GM18498 (cell line): ENCODE results near the gene EDEM3.
"Not testable (repeated sequence)": the region's sequence is repeated elsewhere in the genome, so short reads cannot be mapped to it uniquely, and the experiment has no call there.

Experiments used
- ATAC-seq: cut with Tn5 transposase; IDR thresholded peaks from one replicate; pipeline ENCODE4 v1.9.1; 2021; ENCODE audit warnings: mild to moderate bottlenecking, moderate library complexity; ENCODE audit not compliant: unreplicated experiment

Gene EDEM3

DNA sequence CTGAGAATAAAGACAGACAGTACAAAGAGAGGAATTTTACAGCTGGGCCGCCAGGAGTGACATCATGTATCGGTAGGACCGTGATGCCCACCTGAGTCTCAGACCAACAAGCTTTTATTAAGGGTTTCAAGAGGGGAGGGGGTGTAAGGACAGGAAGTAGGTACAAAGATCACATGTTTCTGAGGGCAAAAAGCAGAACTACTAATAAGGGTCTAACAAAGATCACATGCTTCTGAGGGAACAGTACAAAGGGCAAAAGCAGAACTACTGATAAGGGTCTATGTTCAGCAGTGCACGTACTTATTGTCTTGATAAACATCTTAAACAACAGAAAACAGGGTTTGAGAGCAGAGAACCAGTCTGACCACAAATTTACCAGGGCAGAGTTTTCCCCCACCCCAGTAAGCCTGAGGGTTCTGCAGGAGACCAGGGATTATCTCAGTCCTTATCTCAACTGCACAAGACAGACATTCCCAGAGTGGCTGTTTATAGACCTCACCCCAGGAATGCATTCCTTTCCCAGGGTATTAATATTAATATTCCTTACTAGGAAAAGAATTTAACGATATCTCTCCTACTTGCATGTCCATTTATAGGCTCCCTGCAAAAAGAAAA lies 73.9 kb downstream of the EDEM3 start:
- ATAC-seq = not testable (repeated sequence)

- not testable (repeated sequence) for ATAC-seq
Measured at GRCh38 chr1:184679472-184679871, 75.2 kb downstream of the EDEM3 start.

DNA sequence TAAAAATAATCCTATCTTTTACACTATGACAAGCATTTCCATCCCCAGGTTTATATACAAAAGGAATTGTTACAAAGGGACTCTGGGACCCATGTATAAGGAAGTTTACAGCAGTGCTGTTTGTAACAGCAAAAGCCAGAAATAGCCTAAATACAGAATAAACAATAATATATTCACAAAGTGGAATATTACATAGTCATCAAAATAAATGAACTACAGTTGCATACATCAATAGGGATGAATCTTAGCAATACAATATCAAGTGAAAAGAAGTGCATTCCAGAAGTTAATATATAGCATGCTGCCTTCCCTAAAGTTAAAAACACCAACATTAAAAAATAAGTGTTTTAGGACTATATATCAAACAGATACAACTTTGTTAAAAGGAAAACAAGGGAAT lies 77.3 kb downstream of the EDEM3 start:
- ATAC-seq = no peak

DNA sequence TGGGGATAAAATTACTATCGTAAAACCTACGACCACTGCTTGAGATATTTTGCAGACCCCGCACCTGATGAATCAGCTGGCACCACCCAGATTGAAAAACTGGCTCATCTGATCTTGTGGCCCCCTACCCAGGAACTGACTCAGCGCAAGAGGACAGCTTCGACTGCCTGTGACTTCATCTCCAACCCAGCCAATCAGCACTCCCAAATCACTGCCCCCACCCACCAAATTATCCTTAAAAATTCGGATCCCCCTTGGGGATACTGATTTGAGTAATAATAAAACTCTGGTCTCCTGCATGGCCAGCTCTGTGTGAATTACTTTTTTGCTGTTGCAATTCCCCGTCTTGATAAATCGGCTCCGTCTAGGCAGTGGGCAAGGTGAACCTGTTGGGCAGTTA lies 81.4 kb downstream of the EDEM3 start:
- ATAC-seq = no peak

- no peak for ATAC-seq
Measured at GRCh38 chr1:184672013-184672726, 82.5 kb downstream of the EDEM3 start.

DNA sequence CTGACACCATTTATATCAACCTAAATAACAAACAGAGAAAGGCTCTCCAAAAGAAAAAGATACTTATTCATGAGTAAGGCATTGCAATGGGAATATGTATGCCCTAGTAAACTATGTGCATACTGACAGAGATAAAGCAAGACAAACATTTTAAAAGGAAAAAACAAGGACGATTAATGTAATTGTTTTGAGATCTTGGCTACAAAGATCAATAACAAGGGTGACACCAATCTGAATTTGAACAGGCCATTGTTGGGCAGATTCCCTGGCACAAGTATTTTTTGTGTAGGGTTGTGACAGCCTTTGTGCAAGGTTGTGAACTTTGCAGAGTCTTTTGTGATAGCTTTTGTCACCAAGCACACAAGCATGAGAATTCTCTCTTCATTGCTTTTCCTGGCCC lies 85.3 kb downstream of the EDEM3 start:
- ATAC-seq = no peak

GRCh38 chr1:184665360-184665759 lies 89.3 kb downstream of the EDEM3 start:
- no peak for ATAC-seq

GRCh38 chr1:184664661-184665060 lies 90.0 kb downstream of the EDEM3 start:
- ATAC-seq = no peak

- peak; percentile 70 for ATAC-seq
Measured at GRCh38 chr1:184664042-184664660, 90.5 kb downstream of the EDEM3 start.

GRCh38 chr1:184661801-184662200 lies 92.9 kb downstream of the EDEM3 start:
- ATAC-seq = no peak

- ATAC-seq = no peak
Measured at GRCh38 chr1:184660462-184661191, 94.0 kb downstream of the EDEM3 start.

- no peak for ATAC-seq
Measured at GRCh38 chr1:184658055-184658454, 96.6 kb downstream of the EDEM3 start.

DNA sequence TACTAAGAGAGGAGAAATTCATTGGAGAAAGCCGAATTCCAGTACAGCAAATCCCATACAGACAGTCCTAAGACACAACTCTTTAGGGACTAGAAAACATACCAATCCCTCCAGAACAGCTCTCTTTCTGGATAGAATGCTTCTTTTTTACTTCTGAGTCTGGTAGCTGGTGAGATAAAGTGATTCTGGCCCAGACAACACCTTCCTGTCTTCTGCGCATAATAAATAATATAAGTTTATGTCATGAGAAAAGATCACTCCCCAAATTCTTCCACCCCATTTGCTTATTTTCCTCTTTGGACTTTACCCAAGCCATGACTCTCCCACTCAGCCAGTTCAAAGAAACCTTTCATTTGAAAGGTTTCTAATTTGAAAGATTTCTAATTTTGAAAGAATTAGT lies 98.4 kb downstream of the EDEM3 start:
- ATAC-seq = no peak

DNA sequence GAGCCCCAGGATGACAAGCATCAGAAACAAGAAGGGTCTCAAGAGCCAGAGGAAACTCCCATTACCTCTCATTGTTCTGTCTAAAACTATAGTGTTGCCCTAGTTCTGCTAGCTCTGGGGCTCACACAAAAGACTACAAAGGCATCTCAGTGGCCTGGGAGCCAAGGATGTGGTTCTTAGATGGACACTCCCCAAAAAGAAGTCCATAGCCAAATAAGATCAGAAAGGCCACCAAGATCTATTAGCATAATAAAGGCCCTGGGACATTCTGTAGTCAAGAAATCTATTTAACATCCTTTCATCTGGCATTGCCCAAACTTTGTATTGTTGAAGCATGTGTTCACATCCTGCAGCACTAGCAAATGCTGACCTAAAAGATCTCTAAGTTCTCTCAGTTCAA lies 99.5 kb downstream of the EDEM3 start:
- no peak for ATAC-seq

DNA sequence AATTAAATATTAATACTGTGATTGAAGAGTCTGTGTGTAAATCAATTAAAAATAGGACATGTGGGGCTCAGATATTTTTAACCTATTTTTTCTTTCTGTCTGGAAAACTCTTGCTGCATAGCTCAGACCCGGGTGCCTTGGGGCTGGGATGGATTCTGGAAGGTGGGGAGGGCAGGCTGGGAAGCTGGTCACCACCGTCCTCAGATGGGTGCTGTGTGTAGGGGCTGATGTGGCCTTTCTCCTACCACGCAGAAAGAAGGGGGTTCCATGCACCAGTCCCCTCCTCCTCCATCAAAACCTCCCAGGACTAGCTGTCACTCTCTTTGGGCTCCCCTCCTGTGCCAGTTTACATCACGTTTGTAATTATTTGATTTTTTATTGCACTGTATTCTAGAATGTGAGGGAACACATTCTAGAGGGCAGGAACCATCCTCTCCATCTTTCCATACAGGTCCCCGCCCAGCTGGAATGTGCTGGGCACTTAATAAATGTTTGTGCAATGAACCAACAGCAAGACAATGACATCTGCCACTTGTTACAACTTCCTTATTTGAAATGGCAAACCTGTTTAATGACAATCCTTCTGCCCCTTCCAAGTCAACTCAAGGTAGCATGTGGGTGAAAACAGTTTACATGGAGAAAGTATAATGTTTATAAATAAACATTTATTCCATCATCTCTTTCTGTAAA lies 104.3 kb downstream of the EDEM3 start:
- no peak for ATAC-seq

DNA sequence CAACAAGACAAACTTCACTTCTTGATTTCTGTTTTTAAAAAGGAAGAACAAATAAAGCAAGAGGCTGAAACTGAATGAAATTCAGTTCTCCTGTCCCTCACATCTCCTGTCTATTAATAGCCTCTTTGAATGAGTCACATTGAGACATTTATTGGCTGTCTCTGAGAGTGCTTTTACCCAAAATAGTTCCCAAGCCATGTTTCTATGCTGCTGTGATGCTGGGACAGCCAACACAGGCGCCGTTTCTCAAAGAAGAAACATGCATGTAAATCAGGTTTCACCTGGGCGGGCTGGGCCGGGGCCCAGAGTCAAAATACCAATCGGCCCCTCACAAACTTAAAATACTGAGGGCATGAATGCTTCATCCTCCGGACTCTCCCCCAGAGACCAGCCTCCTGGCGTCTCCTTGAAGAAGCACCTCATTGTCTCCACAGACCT lies 105.2 kb downstream of the EDEM3 start:
- ATAC-seq = peak; percentile 93

DNA sequence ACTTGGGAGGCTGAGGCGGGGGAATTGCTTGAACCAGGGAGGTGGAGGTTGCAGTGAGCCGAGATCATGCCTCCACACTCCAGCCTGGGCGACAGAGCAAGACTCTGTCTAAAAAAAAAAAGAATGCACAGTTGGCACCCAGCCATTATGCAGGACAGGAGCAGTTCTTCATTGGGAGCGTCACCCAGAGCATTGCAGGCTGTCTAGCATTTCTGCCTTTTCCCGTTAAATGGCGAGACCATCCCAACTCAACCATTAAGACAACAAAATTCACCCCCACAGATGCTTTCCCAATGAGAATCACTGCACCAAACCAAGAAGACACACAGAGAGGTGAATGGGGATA lies 105.8 kb downstream of the EDEM3 start:
- no peak for ATAC-seq

GRCh38 chr1:184648160-184648855 lies 106.3 kb downstream of the EDEM3 start:
- ATAC-seq = no peak

GRCh38 chr1:184647471-184647870 lies 107.2 kb downstream of the EDEM3 start:
- no peak for ATAC-seq

GRCh38 chr1:184646824-184647223 lies 107.8 kb downstream of the EDEM3 start:
- no peak for ATAC-seq
